IPS DF 6.9 (cell line): ENCODE measurements around the gene ADAMTS6.
"Not testable (repeated sequence)": the region's sequence is repeated elsewhere in the genome, so short reads cannot be mapped to it uniquely, and the experiment has no call there.

ENCODE experiments used
- DNase-seq: peaks from one replicate; pipeline ENCODE4 v3.0.0-alpha.2; 2013; ENCODE audit warnings: low read depth, low spot score
- H3K27ac ChIP-seq: one replicate; pipeline ENCODE4 v1.5.1; 2013; ENCODE audit warnings: low read length, control low read depth
- H3K27me3 ChIP-seq: 2 replicates; pipeline ENCODE4 v1.6.1; 2013; ENCODE audit warnings: mild to moderate bottlenecking, low read length; ENCODE audit not compliant: control insufficient read depth, insufficient read depth
- H3K36me3 ChIP-seq: 2 replicates; pipeline ENCODE4 v1.6.1; 2013; ENCODE audit warnings: low read length; ENCODE audit not compliant: control insufficient read depth, insufficient read depth
- H3K4me1 ChIP-seq: 2 replicates; pipeline ENCODE4 v1.6.1; 2013; ENCODE audit warnings: low read length; ENCODE audit not compliant: control insufficient read depth, insufficient read depth
- H3K4me3 ChIP-seq: 2 replicates; pipeline ENCODE4 v1.5.1; 2013; ENCODE audit warnings: mild to moderate bottlenecking, low read length
- H3K9me3 ChIP-seq: 2 replicates; pipeline ENCODE4 v1.6.1; 2013; ENCODE audit warnings: low read length, inconsistent platforms; ENCODE audit not compliant: control insufficient read depth, insufficient read depth
- WGBS: extraction: QIAGEN DNeasy Blood & Tissue Kit; methylation state at CpG from one replicate; pipeline ENCODE4 v1.1.7; 2013; ENCODE audit warnings: mixed read lengths, missing lambda C conversion rate; ENCODE audit not compliant: insufficient read length, insufficient coverage; 5-methylcytosine and 5-hydroxymethylcytosine counted together

Gene ADAMTS6

DNA sequence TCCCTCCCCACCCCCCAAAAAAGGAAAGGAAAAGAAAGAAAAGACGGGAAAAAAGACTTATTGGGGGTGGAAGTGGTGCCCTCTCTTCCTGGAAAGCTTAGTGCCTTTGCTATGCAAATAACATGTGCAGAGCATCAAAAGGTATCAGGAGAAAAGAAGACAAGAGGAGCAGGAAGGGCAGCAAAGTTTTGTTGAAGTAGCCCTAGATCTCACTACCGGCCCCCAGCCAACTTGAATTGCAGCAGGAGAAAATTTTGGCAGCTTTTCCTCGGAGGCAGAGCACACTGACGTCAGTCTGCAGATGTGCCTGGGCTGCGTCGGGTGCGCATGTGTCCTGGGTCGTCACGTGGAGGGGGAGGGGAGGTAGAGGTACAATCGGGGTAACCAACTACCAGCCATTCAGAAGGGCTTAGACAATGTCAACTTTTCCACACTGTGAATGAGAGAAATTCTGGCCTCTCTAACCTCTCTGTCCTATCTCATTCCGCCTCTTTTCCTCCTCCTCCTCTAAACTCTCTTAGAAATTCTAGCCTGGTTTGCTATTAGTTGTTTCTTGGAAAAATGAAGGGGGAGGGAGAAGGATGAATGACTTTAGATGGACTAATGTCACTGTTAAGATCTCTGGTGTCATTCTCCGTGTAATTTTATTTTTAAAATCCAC is at the start of gene ADAMTS6:
ADAMTS6 (minus strand) TSS at position 286 of the 661 bp plus-strand sequence. CDS start 8,247 bp downstream, outside the sequence.
- H3K9me3 ChIP-seq: no peaks in the 10 kb centered on the region
- no peak within 1 kb of the TSS for H3K27ac ChIP-seq
- 0 out of 2 replicates have a peak, but pooled peaks cover 1% of the 10 kb centered on the region for H3K4me1 ChIP-seq
- no CpG with 5 or more reads among the region's 12 CpGs for WGBS
- H3K27me3 ChIP-seq: no peaks in the 10 kb centered on the region
- no peaks in the 10 kb centered on the region for H3K36me3 ChIP-seq
- no peak for DNase-seq
- peak within 1 kb of the TSS; percentile 55; the same call in 1 of the 2 replicates for H3K4me3 ChIP-seq

GRCh38 chr5:65530904-65531303 is 49.2 kb upstream of the ADAMTS6 start:
- Histone ChIP-seq H3K9me3 (no peaks in the 10 kb centered on the region), H3K36me3 (0 out of 2 replicates have a peak, but pooled peaks cover 3% of the 10 kb centered on the region), H3K27me3 (no peaks in the 10 kb centered on the region), H3K4me3 (no peak overlapping the region), H3K27ac (no peak overlapping the region), H3K4me1 (no peaks in the 10 kb centered on the region)
- DNase-seq: no peak
- no CpG with 5 or more reads among the region's 1 CpG for WGBS

- no peaks in the 10 kb centered on the region for H3K4me1 ChIP-seq
- no peak for DNase-seq
- H3K27ac ChIP-seq: no peak overlapping the region
- no peaks in the 10 kb centered on the region for H3K9me3 ChIP-seq
- no peaks in the 10 kb centered on the region for H3K27me3 ChIP-seq
- H3K4me3 ChIP-seq: no peak overlapping the region
- no CpG with 5 or more reads among the region's 3 CpGs for WGBS
- 0 out of 2 replicates have a peak, but pooled peaks cover 3% of the 10 kb centered on the region for H3K36me3 ChIP-seq
Measured at GRCh38 chr5:65525726-65526125, 44.0 kb upstream of the ADAMTS6 start.

DNA sequence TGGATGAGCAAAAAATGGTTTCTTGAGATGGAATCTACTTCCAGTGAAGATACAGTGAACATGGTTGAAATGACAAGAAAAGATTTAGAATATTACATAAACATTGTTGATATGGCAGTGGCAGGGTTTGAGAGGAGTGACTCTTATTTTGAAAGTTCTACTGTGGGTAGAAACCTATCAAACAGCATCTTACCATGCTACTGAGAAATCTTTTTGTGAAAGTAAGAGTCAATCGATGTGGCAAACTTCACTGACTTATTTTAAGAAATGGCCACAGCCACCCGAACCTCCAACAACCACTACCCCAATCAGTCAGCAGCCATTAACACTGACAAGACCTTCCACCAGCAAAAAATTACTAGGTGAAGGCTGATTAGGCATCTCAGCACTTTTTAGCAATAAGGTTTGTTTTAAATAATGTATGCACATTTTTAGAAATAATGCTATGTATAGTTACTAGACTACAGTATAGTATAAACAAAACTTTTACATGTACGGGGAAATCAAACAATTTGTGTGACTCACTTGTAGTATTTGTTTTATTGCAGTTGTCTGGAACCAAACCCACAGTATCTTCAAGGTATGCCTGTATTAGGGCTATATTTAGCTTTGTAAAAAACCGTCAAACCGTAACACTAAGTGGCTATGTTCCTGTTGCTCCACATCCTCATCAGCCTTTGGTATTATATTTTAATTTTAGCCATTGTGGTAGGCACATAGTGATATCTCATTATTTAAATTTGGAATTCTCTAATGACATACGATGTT is 30.6 kb upstream of the ADAMTS6 start:
- no peak overlapping the region for H3K27ac ChIP-seq
- H3K9me3 ChIP-seq: no peaks in the 10 kb centered on the region
- WGBS: no CpG with 5 or more reads among the region's 6 CpGs
- DNase-seq: no peak
- H3K36me3 ChIP-seq: no peaks in the 10 kb centered on the region
- no peak overlapping the region for H3K4me3 ChIP-seq
- H3K27me3 ChIP-seq: no peaks in the 10 kb centered on the region
- no peaks in the 10 kb centered on the region for H3K4me1 ChIP-seq

GRCh38 chr5:65508978-65509377 is 27.3 kb upstream of the ADAMTS6 start:
- no peak for DNase-seq
- Histone ChIP-seq H3K36me3 (no peaks in the 10 kb centered on the region), H3K27ac (no peak overlapping the region), H3K4me3 (no peak overlapping the region), H3K4me1 (no peaks in the 10 kb centered on the region), H3K27me3 (no peaks in the 10 kb centered on the region), H3K9me3 (no peaks in the 10 kb centered on the region)
- no CpG with 5 or more reads among the region's 2 CpGs for WGBS

- no peaks in the 10 kb centered on the region for H3K36me3 ChIP-seq
- no peak overlapping the region for H3K4me3 ChIP-seq
- no peak overlapping the region for H3K27ac ChIP-seq
- no peaks in the 10 kb centered on the region for H3K4me1 ChIP-seq
- DNase-seq: no peak
- no peaks in the 10 kb centered on the region for H3K9me3 ChIP-seq
- no peaks in the 10 kb centered on the region for H3K27me3 ChIP-seq
- WGBS: no CpG with 5 or more reads among the region's 3 CpGs
Measured at GRCh38 chr5:65506961-65507360, 25.2 kb upstream of the ADAMTS6 start.

DNA sequence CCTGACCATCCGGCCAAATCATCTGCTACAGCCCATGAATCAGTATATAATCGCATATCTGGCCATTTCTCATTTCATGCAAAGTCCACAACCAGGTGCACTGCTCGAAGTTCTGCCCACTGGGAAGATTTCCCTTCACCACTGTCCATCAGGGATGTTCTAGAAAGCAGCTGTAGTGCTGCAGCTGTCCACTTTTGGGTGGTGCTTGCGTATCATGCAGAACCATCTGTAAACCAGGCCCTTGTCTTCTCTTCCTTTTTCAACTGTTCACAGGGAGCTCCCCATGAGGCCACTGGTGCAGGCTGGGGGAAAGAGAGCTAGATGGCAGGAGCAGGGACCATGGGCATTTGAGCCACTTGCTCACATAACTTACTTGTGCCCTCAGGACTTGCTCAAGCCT is 7.4 kb upstream of the ADAMTS6 start:
- no peak for DNase-seq
- Histone ChIP-seq H3K36me3 (no peaks in the 10 kb centered on the region), H3K27ac (no peak overlapping the region), H3K27me3 (no peaks in the 10 kb centered on the region), H3K4me1 (no peaks in the 10 kb centered on the region), H3K9me3 (no peaks in the 10 kb centered on the region), H3K4me3 (no peak overlapping the region)
- no CpG with 5 or more reads among the region's 4 CpGs for WGBS

GRCh38 chr5:65488038-65488687 is 6.4 kb upstream of the ADAMTS6 start:
- H3K27ac ChIP-seq, H3K4me3 ChIP-seq, DNase-seq, H3K27me3 ChIP-seq, H3K9me3 ChIP-seq, H3K36me3 ChIP-seq, H3K4me1 ChIP-seq: not testable (repeated sequence)
- WGBS: no CpG with 5 or more reads among the region's 7 CpGs

DNA sequence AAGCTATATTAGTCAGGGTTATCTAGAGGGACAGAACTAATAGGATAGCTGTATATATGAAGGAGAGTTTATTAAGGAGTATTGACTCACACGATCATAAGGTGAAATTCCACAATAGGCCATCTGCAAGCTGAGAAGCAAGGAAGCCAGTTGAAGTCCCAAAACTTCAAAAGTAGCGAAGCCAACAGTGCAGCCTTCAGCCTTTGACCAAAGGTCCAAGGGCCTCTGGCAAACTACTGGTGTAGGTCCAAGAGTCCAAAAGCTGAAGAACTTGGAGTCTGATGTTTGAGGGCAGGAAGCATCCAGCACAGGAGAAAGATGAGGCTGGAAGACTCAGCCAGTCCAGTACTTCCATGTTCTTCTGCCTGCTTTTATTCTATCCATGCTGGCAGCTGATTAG is 5.1 kb upstream of the ADAMTS6 start:
- DNase-seq: not testable (repeated sequence)
- WGBS: no CpG with 5 or more reads among the region's 2 CpGs

GRCh38 chr5:65485405-65485804 is 3.7 kb upstream of the ADAMTS6 start:
- H3K27ac ChIP-seq: no peak overlapping the region
- H3K27me3 ChIP-seq: no peaks in the 10 kb centered on the region
- WGBS: no CpG with 5 or more reads among the region's 28 CpGs
- no peaks in the 10 kb centered on the region for H3K9me3 ChIP-seq
- H3K4me3 ChIP-seq: no peak overlapping the region
- H3K36me3 ChIP-seq: no peaks in the 10 kb centered on the region
- H3K4me1 ChIP-seq: 0 out of 2 replicates have a peak, but pooled peaks cover 1% of the 10 kb centered on the region
- no peak for DNase-seq

More for the DNA sequence above, 5.1 kb upstream of the ADAMTS6 start:
- H3K4me3 ChIP-seq, H3K36me3 ChIP-seq, H3K9me3 ChIP-seq, H3K27me3 ChIP-seq, H3K4me1 ChIP-seq, H3K27ac ChIP-seq: not testable (repeated sequence)
